T-helper 2 cell treated with Interferon-gamma antibody and Interleukin-4, amounts not matched to agents 100 ng/mL and 5 ng/mL, for 36 hours (primary cell): ENCODE measurements around the gene SMIM10L1. TPM values are rescaled to one million over a fixed set of nuclear protein-coding genes. Genes with fewer than 3 reads are reported as not detected.

Experiments used
- intact Hi-C: fragments of 100-400 bp; cut with micrococcal nuclease; formaldehyde crosslinking; loops from one replicate; pipeline ENCODE4 v1.15.1; 2023
- total RNA-seq: library from RNA; stranded (reverse); gene quantifications from 2 replicates; pipeline ENCODE4 v1.2.3, GENCODE V29; 2022

SMIM10L1 gene
- total RNA-seq, result 7.1 and 7.8 TPM in 2 replicates

DNA sequence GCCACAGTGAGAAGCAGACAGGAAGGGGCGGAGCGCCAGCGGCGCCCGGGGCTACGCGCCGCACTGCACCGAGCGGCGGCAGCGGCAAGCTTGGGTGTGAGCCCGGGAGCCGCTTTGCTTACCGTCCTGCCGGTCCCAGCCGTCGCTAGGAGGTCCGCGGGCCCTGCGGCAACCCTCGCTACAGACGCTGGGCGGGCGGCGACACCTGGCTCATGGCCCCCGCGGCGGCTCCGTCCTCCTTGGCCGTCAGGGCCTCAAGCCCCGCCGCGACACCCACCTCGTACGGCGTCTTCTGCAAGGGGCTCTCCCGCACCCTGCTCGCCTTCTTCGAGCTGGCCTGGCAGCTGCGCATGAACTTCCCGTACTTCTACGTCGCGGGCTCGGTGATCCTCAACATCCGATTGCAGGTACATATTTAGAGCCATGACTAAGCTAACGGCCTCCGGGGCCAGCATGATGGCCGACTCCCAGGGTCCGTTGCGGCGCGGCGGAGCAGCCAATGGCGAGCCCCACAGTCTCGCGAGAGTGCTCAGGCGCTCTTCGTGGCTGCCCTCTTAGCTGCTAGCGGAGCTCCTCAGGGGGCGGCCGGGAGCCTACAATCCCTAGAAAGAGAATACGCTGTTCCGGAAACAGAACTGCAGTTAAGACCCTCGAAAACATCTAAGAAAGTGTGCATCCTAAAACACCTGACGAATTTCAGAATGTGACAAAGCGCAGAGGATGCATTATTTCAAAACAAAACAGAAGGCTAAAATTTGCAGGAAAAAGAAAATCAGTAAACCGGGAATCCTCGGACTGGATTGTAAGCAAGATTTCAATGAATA, at the start of gene SMIM10L1:
Gene SMIM10L1, plus strand, starts transcription at position 50 of the 824 bp plus-strand sequence. Its CDS starts 163 bp downstream, at position 213.
- intact Hi-C loops, result loop anchor here (1.0 to 5.0 kb wide), 7 partner anchors 189 to 959 kb away; partner anchors contain the start of genes GABARAPL1, MAGOHB and PRR4

DNA sequence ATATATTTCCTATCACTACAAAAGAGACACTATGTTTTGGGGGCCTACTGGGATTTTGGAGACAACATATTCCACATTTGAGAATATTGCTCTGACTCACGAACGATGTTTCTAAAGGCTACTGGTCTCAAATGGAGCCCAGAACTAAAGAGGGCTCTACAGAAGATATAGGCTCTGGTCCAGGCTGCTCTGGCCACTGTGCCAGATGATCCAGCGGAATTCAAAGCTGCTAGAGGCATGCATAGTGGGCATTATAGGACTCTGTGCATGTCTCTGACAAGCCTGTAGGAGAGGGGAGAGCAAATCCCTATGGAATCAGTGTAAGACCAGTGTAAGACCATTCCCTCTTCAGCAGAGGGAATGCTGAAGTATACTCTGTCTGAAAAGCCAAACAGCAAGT, 40.6 kb upstream of the SMIM10L1 start:
- intact Hi-C loops, result no loop called here

DNA sequence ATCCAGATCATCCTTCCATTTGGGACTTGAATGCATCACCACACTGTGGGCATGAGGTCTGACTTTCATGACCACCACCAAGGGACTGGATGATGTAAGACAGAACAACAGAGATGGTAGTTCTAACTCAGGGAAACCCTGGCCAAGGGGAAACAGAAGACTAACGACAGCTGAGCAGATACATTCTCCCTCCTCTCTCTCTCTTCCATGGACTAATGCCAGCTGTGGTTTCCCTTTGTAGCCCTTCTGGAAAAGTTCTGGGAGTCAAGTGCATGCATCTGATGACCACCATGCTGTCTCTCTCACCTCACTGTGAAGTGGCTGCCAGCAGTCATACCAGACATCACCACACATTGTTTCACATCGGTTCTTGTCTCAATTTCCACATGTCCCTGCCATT, 40.0 kb upstream of the SMIM10L1 start:
- intact Hi-C loops, result no loop called here

DNA sequence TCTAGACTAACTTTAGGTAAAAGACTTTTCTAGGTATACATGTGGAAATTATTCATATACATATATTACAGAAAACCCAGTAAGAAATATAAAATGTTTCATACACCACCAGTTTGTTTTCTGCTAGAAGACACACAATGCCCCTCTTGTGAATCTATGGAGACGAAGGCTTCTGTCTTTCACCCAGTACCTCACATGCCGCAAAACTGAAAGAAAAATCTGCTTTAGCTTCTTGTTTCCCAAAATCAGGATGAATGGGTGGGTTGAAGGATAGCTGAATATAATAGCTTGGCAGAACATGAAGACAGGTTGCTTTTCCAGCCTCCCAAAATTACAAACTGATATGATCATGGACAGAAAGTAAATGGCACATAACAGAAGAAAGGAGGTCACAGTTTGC, 37.8 kb upstream of the SMIM10L1 start:
- intact Hi-C loops, result no loop called here

DNA sequence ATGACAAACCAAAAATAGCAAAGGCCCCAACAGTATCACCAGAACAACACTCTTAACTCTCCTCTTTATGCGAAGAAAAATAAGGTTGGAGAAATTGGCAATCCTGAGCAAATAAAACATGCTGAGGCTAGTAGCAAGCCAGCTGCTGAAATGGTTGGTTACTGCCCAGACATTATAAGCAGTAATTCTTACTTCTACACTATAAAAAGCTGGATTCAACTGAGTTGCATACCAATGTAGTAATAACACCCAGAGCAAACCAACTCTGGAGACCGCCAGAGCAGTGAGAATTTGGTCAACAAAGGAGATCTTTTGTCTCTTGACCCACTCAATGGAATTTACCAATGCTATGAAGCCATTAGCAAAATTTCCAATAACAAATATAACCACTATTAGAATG, 37.2 kb upstream of the SMIM10L1 start:
- intact Hi-C loops, result no loop called here

- intact Hi-C loops, result no loop called here
Measured at GRCh38 chr12:11134305-11134704, 36.7 kb upstream of the SMIM10L1 start, which contains the start of gene TAS2R30. TAS2R30 (minus strand) TSS chr12:11134644; CDS start chr12:11134244, 400 bp downstream.

DNA sequence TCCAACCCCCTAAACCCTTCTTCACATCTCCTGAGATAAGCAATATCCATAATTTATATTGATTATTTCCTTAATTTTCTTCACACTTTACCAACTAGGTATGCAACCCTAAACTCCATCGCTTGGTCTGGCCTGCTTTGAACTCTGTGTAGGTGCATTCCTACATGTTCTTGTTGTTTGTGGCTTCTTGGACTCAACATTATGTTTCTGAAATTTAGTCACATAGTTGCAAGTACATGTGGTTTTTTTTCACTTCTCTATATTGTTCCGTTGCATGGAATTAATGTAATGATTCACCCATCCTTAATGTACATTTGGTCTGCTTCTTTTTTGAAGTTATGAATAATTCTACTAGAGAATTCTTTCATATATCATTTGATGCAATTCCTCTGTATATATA, 34.9 kb upstream of the SMIM10L1 start:
- intact Hi-C loops, result no loop called here

- intact Hi-C loops, result no loop called here
Measured at GRCh38 chr12:11143352-11143751, 27.6 kb upstream of the SMIM10L1 start.

DNA sequence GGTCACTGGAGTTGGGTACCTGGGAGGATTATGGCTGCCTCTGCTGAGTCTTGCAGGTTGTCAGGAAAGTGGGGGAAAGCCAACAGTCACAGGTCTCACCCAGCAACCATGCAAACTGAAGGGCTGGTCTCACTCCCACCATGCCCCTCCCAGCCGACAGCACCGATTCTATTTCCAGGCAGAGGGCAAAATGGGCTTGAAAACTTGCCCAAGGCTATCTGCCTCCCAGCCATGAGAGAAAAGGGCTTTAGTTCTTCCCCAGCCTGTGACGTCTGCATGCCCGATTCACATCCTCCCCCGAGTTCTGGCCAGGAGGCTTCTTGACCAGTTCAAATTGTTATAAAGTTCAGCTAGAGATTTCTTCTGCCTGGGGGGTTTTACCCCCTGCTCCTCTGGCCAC, 26.7 kb upstream of the SMIM10L1 start:
- intact Hi-C loops, result no loop called here

- intact Hi-C loops, result no loop called here
Measured at GRCh38 chr12:11147420-11147819, 23.6 kb upstream of the SMIM10L1 start.

- intact Hi-C loops, result no loop called here
Measured at GRCh38 chr12:11150832-11151231, 20.2 kb upstream of the SMIM10L1 start.

DNA sequence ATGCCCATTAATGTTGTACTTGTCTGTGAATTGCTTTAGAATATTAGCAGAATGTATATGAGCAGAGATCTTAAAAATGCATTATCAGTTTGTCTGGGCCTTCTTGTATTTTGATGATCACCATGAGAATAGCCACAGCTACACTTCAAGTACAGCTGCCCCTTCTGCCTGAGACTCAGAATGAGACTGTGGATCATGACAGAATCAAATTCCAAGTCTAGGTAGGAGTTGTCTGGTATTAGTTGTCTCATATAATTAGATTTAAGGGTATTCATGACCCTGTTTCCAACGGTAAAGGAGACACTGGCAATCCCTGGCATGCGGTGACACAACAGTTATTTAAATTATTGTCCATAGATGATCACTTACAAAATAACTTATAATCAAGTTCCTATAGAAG, 18.3 kb upstream of the SMIM10L1 start:
- intact Hi-C loops, result no loop called here

- intact Hi-C loops, result no loop called here
Measured at GRCh38 chr12:11154400-11154925, 16.5 kb upstream of the SMIM10L1 start.

DNA sequence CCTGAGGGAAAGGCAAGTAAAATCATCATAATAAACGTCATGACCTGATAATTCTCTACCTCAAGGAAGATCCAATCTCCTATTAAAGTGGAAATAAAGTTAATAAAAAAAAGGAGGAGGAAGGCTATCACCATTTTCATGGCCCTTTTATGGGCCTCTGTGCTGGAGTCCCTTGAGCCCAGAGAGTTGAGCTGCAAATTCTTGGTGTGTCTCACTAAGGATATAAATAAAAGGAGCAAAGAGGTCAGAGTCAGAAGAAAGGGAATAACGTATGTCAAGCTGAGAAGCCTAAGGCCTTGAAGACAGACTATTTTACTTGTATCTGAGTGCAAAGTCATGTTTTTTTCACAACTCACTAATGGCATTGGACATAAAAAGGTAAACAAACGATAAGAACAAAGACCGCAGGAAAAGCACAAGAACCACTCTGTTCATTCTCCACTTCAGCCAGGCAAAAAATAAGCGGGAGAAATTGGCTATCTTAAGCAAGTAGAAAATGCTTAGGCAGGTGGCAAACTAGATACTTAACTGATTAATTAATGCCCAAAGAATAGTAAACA, 12.0 kb upstream of the SMIM10L1 start:
- intact Hi-C loops, result no loop called here

GRCh38 chr12:11162502-11162901, 8.5 kb upstream of the SMIM10L1 start:
- intact Hi-C loops, result no loop called here

DNA sequence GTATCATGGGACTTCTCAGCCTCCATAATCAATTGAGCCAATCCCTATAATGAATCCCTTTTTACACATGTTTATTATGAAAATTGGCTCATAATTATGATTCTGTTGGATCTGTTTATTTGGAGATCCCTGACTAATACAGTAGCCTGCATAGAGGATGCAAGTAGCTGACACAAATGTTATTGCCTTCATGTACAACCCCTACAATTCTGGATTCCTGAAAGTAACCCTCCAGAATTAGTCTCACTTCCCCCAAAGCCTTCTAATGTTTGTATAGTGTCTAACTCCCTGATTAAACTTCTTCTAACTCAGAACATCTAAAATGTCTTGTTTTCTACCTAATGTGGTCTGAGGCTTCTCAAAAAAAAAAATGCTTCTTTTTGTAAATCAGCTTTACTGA, 6.6 kb upstream of the SMIM10L1 start:
- intact Hi-C loops, result no loop called here

GRCh38 chr12:11166300-11166699, 4.7 kb upstream of the SMIM10L1 start:
- intact Hi-C loops, result no loop called here

DNA sequence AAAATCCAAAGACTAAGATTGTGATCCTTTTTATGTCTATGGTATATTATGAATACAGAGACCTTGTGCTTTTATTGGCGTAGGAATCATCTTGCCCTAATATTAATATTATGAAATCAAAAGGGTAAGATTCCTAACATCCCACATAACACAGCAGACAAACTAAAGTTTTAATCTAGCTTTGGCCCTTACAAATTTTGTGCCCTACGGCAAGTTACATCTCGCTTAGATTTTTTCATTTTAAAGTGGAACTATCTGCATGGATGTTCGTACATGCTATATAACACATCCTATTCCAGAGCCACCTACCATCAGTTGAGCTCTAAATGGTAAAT, 217 bp upstream of the SMIM10L1 start:
- intact Hi-C loops, result loop anchor here (1.0 to 5.0 kb wide), 7 partner anchors 188 to 958 kb away; partner anchors contain the start of genes GABARAPL1, MAGOHB and PRR4

DNA sequence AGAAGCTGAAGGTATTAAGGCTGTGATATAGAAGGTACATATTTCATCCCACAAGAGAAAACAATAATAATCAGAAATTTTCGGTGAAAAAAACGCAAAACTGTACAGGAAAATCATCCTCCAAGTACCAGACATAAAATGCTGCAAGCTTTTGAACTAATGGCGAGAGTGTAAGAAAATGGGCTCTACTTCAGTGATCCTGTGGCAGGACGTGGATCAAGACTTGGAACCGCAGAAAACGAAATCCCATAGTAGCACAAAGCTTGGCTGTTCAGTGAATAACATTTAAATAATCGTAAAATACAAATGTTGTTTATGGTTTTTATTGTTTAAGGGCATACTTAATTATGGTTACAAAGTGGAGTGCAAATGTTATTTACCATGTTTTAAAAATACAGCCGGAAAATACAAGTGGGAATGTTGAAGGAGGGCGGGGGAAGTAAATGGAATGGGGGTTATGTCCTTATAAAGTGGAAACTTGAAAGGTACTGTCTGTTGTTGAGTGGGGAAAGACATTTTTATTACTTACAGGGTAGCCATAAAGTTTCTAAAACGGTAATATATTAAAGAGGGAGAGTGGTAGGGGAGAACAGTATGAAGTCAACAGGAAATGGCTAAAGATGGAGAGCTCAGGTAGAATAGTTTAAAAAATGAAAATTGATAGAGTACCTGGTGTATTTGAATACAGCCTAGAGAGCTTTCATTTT, 1.1 kb downstream of the SMIM10L1 start:
- intact Hi-C loops, result loop anchor here (1.0 to 5.0 kb wide), 7 partner anchors 190 to 960 kb away; partner anchors contain the start of genes GABARAPL1, MAGOHB and PRR4

DNA sequence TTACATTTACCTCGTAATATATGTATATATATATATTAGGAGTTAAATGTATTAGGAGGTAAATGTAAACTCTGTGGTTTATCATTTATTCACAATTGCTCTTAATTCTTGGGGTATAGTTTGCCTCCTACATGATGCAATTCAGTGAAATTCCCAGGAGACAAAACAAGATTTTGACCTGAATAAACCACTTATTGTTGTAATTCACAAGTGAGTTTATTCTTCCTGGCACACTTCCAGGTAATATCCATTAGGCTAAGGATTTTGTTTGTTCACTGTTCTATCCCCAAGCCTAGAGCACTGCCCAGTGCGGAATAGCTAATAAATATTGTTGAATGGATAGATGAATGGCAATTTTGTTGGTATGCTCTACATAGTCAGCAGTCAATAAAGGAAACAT, 3.0 kb downstream of the SMIM10L1 start:
- intact Hi-C loops, result loop anchor here (5.0 kb wide), 3 partner anchors 313 to 962 kb away; partner anchors contain the start of gene GABARAPL1

DNA sequence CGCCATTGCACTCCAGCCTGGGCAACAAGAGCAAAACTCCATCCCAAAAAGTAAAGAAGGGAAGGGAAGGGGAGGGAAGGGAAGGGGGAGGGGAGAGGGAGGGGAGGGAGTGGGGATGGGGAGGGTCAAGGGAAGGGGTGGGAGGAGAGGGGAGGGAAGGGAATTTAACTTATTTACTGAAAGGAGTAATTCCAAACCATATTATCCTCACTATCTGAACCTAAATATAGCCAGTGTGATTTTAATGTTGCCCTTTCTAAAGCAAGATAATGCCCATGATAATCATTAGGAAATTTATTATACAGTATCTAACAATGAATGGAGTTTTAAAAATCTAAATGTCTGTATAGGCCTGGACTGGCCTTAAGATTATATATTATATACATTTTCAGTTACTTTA, 7.3 kb downstream of the SMIM10L1 start:
- intact Hi-C loops, result no loop called here

- intact Hi-C loops, result no loop called here
Measured at GRCh38 chr12:11182529-11182928, 11.5 kb downstream of the SMIM10L1 start.
